MCF 10A (cell line): ENCODE measurements around the gene CLDN9. TPM values are rescaled to one million over a fixed set of nuclear protein-coding genes. Genes with fewer than 3 reads are reported as not detected.

Source experiments
- BruUV-seq: library from RNA; stranded (reverse); fragments of 400-500 nt; replicated peaks from 2 replicates; lab custom pipeline; 2021; lab: Mats Ljungman, UMichigan
- CTCF ChIA-PET: fragments of 300-600 bp; sonication (Branson Sonifier 250); formaldehyde crosslinking; extraction: SDS; loops from one replicate; lab custom pipeline; 2021; ENCODE audit warnings: antibody characterized with exemption, inconsistent platforms; lab: Yijun Ruan, JAX
- POLR2A ChIA-PET: fragments of 300-600, 350-650 bp; sonication (Branson Sonifier 250); formaldehyde crosslinking; extraction: SDS; loops from one replicate; lab custom pipeline; 2020; ENCODE audit warnings: antibody characterized with exemption, inconsistent platforms; lab: Yijun Ruan, JAX
- DNase-seq: peaks from one replicate; pipeline ENCODE4 v3.0.0-alpha.2; 2018; ENCODE audit not compliant: unreplicated experiment
- H3K27ac Mint-ChIP-seq: one replicate; pipeline ENCODE4 v1.8.0; 2022; ENCODE audit warnings: mild to moderate bottlenecking, low read depth, mixed read lengths; ENCODE audit not compliant: unreplicated experiment
- H3K27me3 Mint-ChIP-seq: one replicate; pipeline ENCODE4 v1.8.0; 2022; ENCODE audit warnings: mixed read lengths; ENCODE audit not compliant: insufficient read depth, unreplicated experiment
- H3K36me3 Mint-ChIP-seq: one replicate; pipeline ENCODE4 v1.8.0; 2022; ENCODE audit warnings: mild to moderate bottlenecking, moderate library complexity, mixed read lengths; ENCODE audit not compliant: insufficient read depth, unreplicated experiment
- H3K4me1 Mint-ChIP-seq: one replicate; pipeline ENCODE4 v1.8.0; 2022; ENCODE audit warnings: mixed read lengths; ENCODE audit not compliant: insufficient read depth, unreplicated experiment
- H3K4me3 Mint-ChIP-seq: one replicate; pipeline ENCODE4 v1.8.0; 2022; ENCODE audit warnings: mild to moderate bottlenecking, moderate library complexity, mixed read lengths; ENCODE audit not compliant: unreplicated experiment
- H3K9me3 Mint-ChIP-seq: one replicate; pipeline ENCODE4 v1.8.0; 2022; ENCODE audit warnings: mixed read lengths; ENCODE audit not compliant: unreplicated experiment
- CTCF ChIP-seq: fragments of 200-600 bp; IDR thresholded peaks from one replicate; pipeline ENCODE4 v1.8.0; 2022; ENCODE audit warnings: antibody characterized with exemption, mild to moderate bottlenecking; ENCODE audit not compliant: unreplicated experiment
- intact Hi-C: fragments of 100-400 bp; cut with micrococcal nuclease; formaldehyde crosslinking; loops from 2 replicates; pipeline ENCODE4 v1.14.1; 2022
- total RNA-seq: library from RNA; stranded (reverse); gene quantifications from 2 replicates; pipeline ENCODE4 v1.2.3, GENCODE V29; 2022

CLDN9 gene
- total RNA-seq, 1 experiment from 2014 or later, result 0.44 TPM

- no peaks in the 10 kb centered on the region for H3K9me3 Mint-ChIP-seq
- intact Hi-C loops, result no loop called here
- TF ChIP-seq CTCF, result no peak
- no peaks in the 10 kb centered on the region for H3K4me1 Mint-ChIP-seq
- H3K4me3 Mint-ChIP-seq, result no peak overlapping the region
- ChIA-PET POLR2A (interaction anchor here (0.5 kb wide), 1 partner anchor 33 kb away, joined by 3 read pairs; no protein-coding TSS in a partner anchor), CTCF (interaction anchor here (0.6 to 0.7 kb wide), 3 partner anchors 76 to 98 kb away, joined by 3 to 6 read pairs (median 3); no protein-coding TSS in a partner anchor)
- H3K27me3 Mint-ChIP-seq, result no peaks in the 10 kb centered on the region
- H3K27ac Mint-ChIP-seq, result no peak overlapping the region
- no peak for DNase-seq
- H3K36me3 Mint-ChIP-seq, result no peaks in the 10 kb centered on the region
- BruUV-seq, result no TSS peak
These were observed 1.4 kb downstream of the CLDN9 start for GRCh38 chr16:3013998-3014690.

- Mint-ChIP-seq H3K4me3 (no peak overlapping the region), H3K27ac (no peak overlapping the region), H3K36me3 (no peaks in the 10 kb centered on the region), H3K27me3 (no peaks in the 10 kb centered on the region), H3K9me3 (no peaks in the 10 kb centered on the region), H3K4me1 (no peaks in the 10 kb centered on the region)
- POLR2A ChIA-PET, result no interaction called here
- DNase-seq, result no peak
- BruUV-seq, result no TSS peak
- CTCF ChIA-PET, result interaction anchor here (0.6 kb wide), 1 partner anchor 114 kb away, joined by 3 read pairs; no protein-coding TSS in a partner anchor
- TF ChIP-seq CTCF, result no peak
- intact Hi-C loops, result no loop called here
These were observed 2.2 kb downstream of the CLDN9 start for GRCh38 chr16:3014971-3015370.

- CTCF ChIA-PET, result no interaction called here
- H3K27me3 Mint-ChIP-seq, result no peaks in the 10 kb centered on the region
- H3K4me1 Mint-ChIP-seq, result no peaks in the 10 kb centered on the region
- TF ChIP-seq CTCF, result no peak
- no peaks in the 10 kb centered on the region for H3K9me3 Mint-ChIP-seq
- no TSS peak for BruUV-seq
- no peaks in the 10 kb centered on the region for H3K36me3 Mint-ChIP-seq
- DNase-seq, result no peak
- intact Hi-C loops, result no loop called here
- no peak overlapping the region for H3K4me3 Mint-ChIP-seq
- no peak overlapping the region for H3K27ac Mint-ChIP-seq
- POLR2A ChIA-PET, result no interaction called here
These were observed 3.3 kb downstream of the CLDN9 start for GRCh38 chr16:3015865-3016521.

GRCh38 chr16:3017344-3017743 lies 4.6 kb downstream of the CLDN9 start:
- no peak for DNase-seq
- no peak overlapping the region for H3K4me3 Mint-ChIP-seq
- ChIA-PET POLR2A (interaction anchor here (1.3 kb wide), 1 partner anchor 12 kb away, joined by 4 read pairs; no protein-coding TSS in a partner anchor), CTCF (no interaction called here)
- no peaks in the 10 kb centered on the region for H3K27me3 Mint-ChIP-seq
- no TSS peak for BruUV-seq
- intact Hi-C loops, result no loop called here
- no peak overlapping the region for H3K27ac Mint-ChIP-seq
- peaks cover 7% of the 10 kb centered on the region for H3K36me3 Mint-ChIP-seq
- H3K4me1 Mint-ChIP-seq, result peaks cover 9% of the 10 kb centered on the region
- TF ChIP-seq CTCF, result no peak
- no peaks in the 10 kb centered on the region for H3K9me3 Mint-ChIP-seq
